HG02885 (cell line): ENCODE measurements around the gene ADARB2.

Experiments
- ATAC-seq: cut with Tn5 transposase; IDR thresholded peaks from one replicate; pipeline ENCODE4 v1.9.1; 2021; ENCODE audit warnings: mild to moderate bottlenecking; ENCODE audit not compliant: unreplicated experiment, poor library complexity

Gene ADARB2

DNA sequence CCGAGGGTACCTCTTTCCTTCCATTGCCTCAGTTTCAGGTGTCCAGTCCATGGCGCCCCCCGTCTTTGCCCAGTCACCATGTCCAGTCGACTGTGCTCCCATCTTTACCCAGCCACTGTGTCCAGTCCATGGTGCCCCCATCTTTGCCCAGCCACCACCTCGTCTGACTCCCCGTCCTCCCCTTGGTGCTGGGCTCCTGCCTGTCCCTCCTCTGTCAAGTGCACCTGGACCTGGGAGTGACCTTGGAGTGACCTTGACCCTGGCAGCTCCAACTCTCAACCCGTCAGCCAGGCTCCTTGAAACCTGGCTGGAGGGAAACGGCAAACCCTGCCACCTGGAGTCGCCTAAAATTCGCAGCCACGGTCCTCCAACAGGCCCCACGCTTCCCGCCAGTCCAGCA lies 180.2 kb downstream of the ADARB2 start:
- no peak for ATAC-seq

DNA sequence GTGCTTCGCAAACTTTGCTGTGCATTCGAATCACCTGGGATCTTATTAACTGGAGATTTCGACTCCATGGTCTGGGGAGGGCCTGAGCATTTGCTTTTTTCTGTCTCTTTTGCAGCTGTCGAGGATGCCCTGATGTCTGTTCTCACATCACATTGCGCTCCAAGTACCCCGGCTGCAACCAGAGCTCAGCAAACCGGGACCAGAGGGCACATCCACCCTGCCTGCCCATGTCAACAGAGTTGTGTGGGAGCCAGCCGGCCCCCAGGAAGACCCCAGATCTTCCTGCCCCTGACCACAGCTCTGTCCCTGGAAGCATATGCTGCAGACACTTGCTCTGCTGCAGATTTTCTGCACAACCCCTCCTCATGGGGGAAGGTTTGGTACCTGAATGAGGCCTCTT lies 180.8 kb downstream of the ADARB2 start:
- no peak for ATAC-seq

GRCh38 chr10:1553951-1554350 lies 183.4 kb downstream of the ADARB2 start:
- no peak for ATAC-seq

- ATAC-seq: no peak
These were observed 184.2 kb downstream of the ADARB2 start for GRCh38 chr10:1552881-1553670.

DNA sequence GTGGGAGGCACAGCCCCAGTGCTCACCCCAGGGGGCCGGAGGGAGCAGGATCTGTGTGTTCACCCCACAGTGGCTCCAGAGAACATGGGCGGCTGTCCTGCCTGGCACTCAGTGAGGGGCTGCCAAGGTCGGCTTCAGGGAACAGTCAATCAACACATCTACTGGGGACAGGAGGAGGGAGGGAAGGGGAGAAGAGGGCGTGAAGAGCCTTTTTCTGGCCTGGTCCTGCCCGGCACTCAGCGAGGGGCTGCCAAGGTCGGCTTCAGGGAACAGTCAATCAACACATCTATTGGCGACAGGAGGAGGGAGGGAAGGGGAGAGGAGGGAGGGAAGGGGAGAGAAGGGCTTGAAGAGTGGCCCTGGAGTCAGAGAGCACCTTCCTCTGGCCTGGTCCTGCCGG lies 184.9 kb downstream of the ADARB2 start:
- no peak for ATAC-seq

DNA sequence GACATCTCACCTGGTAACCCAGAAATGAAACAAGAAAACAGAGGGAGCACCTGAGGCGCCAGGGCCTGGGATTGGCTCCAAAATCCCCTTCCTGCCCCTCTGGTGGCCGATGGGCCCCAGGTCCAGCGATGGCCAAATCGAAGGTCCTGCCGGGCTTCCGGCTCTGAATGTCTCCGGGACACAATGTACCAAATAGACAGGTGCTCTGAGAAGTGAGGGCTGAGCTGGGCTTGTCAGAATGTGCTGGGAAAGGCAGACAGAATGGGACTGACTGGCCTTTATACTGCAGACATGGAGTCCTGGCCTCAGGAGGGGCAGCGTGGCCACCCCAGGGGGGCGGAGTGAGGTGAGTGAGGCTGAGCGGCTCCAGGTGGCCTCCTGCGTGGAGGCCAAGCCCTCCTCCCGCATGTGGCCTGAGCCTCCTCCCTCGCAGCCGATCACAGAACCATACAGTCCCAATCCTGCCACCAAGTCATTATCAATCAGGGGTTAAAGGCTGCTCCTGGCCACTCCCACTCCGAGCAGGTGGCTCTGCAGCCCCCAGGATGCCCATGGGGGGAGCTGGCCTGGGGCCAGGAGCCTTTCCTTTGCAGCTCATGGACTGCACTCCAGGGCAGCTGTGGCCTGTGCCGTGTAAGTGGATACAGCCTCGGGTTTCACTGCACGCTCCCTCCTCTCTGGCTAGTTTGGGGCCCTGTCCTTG lies 185.5 kb downstream of the ADARB2 start:
- no peak for ATAC-seq

GRCh38 chr10:1550616-1551015 lies 186.7 kb downstream of the ADARB2 start:
- ATAC-seq: no peak

DNA sequence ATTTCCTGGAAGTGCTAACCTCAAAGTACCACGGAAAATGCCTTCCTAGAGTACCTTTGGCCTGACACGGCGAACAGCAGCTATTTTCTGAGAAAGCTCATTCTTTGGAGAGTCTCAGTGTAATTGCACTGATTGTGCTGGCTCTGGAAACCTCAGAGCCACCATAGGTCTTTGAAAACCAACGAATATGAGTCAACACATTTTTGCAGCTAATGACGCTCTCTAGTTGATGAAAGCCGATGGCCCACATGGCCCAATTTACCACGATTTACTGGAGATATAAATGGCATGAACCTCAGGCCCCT lies 187.1 kb downstream of the ADARB2 start:
- no peak for ATAC-seq

- no peak for ATAC-seq
These were observed 187.6 kb downstream of the ADARB2 start for GRCh38 chr10:1549591-1550290.

DNA sequence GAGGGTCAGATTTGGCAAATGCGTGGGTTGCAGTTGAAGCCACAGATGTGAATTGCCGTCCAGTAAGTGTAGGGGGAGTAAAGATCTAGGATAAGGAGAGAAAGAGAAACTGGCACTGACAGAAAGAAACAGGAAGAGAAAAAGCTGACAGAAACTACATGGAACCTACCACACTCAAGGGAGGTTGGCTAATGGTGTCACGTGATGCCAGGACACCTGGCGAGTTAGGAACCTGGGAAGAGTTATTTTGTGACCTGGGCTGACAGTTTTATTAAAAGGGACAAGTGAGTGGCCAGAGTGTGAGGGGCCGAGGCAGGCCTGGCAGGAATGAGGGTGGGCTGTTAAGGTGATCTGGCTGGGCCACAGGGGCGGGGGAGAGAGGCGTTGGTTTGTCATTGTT lies 188.7 kb downstream of the ADARB2 start:
- no peak for ATAC-seq

DNA sequence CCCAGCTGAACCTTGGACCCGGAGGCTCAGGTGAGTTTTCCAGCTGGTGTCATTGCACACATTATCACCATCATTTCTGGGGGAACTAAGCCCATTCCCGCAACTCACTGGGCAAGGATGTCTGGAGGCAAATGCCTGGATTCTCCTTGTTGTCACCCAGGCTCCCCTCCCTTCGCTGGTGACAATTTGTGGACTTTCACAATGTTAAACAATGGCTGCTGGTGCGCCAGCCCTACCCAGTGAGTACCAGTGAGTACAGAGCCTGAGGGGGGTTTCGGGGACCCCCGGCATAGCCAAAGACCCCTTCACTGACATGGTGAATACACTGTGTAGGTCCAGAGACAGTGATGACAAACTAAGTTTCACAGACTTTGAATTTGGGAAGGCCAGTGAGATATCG lies 189.2 kb downstream of the ADARB2 start:
- ATAC-seq: no peak

GRCh38 chr10:1546431-1547110 lies 190.8 kb downstream of the ADARB2 start:
- no peak for ATAC-seq

GRCh38 chr10:1545524-1545923 lies 191.8 kb downstream of the ADARB2 start:
- no peak for ATAC-seq

- no peak for ATAC-seq
These were observed 192.4 kb downstream of the ADARB2 start for GRCh38 chr10:1544929-1545328.

DNA sequence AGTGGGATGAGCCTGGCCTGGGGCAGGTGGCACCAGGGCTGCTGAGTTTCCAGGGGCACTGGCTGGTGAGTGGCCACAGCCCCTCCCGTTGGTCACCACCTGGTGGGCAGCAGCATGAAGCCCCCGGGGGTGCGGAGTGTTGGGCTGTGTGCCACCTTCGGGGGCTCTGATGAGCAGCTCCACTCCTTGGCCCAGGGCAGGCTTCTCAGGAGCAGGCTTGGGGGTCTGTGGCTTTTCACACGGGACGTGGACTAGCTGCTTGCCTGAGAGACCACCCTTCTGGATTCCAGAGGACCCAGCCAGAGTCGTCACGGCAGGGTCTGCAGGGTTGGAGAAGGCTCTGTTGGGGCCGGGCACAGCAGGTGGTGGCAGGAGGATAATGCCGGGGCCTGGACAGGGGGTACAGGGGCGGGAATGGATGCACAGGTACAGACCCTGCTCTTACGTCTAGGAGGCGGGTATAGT lies 193.1 kb downstream of the ADARB2 start:
- no peak for ATAC-seq

DNA sequence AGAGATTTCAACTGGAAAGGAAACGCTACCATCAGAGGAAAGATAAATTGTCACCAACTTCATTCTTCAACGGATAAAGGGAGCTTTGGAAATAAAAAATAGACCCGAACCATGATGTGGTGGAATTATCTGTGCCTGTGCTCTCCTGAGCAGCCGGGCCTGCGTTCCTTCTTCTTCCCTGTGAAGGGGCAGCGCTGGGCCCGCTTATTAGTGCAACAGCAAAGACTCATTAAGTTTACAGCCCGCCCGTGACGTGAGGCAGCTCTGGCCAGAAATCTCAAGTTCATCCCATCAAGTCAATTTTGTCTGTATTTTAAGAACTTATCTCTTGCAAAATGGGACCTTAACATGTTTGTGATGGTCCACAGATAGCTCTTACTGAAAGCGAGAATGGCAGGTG lies 193.7 kb downstream of the ADARB2 start:
- ATAC-seq: no peak

- ATAC-seq: no peak
These were observed 194.4 kb downstream of the ADARB2 start for GRCh38 chr10:1542941-1543340.

DNA sequence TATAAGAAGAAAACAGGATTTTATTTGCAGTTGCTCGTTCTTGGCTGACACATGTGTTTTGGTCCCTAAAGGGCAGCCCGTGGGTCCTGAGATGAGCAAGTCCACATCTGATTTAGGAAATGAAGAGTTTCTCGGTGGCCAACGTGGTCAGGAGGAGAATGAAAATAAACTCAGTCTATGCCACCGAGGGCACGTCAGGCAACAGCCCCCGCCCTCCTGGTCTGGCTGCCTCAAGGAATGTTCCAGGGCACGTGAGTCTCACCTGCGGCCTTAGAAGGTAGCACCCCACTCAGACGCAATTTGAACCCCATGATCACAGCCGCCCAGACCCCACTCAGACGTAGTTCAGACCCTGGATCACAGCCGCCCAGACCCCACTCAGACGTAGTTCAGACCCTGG lies 197.2 kb downstream of the ADARB2 start:
- ATAC-seq: no peak

DNA sequence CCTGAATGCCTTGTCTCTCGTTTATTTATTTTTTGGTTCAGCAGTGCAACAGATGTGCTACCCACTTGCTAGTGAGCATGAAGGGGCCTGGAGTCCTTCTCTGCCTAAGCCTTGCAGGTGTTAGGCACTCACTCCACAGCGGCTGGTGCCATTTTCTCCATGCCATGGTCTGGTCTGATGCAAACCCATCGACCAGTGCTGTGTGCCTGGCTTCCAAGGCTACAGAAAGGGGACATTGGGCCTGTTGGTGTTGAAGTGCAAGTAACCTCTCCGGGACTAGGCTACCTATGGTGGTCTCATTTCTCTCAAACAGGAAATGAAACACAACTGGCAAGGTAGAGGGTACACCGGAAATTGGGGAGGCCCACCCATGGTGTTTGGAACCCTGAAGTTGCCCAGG lies 198.1 kb downstream of the ADARB2 start:
- no peak for ATAC-seq

DNA sequence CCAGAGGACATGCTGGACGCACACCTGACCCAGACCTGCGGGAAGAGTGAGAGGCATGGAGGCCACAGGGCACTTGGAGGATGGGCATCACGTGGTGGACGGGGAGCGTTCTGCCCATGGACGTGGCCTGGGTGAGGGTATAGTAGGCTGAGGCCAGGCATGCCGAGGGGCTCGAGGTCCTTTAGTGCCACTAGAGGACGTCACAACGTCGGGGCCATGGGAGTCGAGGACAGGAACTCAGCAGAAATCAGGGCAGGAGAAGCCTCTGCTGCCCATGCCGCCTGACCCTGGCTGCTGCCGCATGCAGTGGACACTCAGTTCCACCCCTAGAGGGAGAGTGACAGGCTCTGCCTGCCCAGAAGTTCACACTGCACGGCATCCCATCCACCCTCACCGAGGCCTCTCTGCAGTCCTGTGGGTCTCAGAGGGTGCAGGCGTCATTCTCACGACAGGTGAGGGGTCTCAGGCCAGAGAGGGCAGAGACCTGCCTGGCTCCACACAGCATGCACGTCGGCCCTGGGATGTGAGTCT lies 198.7 kb downstream of the ADARB2 start:
- no peak for ATAC-seq

DNA sequence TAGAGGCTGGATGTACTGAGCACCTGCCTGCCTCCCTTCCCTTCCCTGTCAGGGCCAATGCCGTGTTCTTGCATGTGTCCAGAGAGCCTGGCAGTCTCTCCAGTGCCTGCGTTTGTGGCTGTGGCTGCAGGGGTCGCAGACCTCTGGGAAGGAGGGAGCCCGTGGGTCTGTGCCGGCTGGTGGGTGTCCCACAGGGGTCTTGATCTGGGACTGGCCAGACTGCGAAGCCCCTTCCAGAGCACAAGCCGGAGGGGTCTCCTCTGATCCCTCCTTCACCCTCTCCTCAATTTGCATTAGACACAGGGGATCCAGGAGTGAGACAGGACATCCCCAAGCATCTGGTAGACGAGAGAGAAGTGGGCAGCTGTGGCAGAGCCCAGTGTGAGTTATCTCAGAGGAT lies 199.2 kb downstream of the ADARB2 start:
- ATAC-seq: no peak
